ENCODE measurements around the gene PRSS8. TPM values are rescaled to one million over a fixed set of nuclear protein-coding genes. Genes with fewer than 3 reads are reported as not detected.

The PRSS8 gene
- total and polyA plus RNA-seq, 2 donors (not counting 3 experiments of a cell fraction or from before 2014, with no cell fraction given), result 0.12 TPM; not detected in 1

GRCh38 chr16:31130899-31131298, 4.6 kb downstream of the PRSS8 start:
- no TSS peak for BruUV-seq (replicated peaks)
- Histone ChIP-seq H4K20me1 (replicated peaks; ENCODE audit: control insufficient read depth, extremely low read depth, insufficient read depth, low read length) (no peaks in the 10 kb centered on the region), H3K36me3 (ENCODE audit: control insufficient read depth in 2 of 2, extremely low read depth in 1 of 2, insufficient read depth in 2 of 2, low read length in 2 of 2) (peaks cover 0 to 11% of the 10 kb centered on the region in 2 experiments), H3K9ac (replicated peaks; ENCODE audit: extremely low read depth, insufficient read depth, low read length) (no peak overlapping the region), H3K79me2 (ENCODE audit: control insufficient read depth, insufficient read depth, low read length) (no peaks in the 10 kb centered on the region), H3K27ac (ENCODE audit: insufficient read depth, low read depth, low read length) (no peak overlapping the region), H3K27me3 (ENCODE audit: control insufficient read depth in 2 of 2, insufficient read depth in 2 of 2, low read length in 2 of 2) (no peaks in the 10 kb centered on the region), H3K4me1 (ENCODE audit: control insufficient read depth, extremely low read depth, insufficient read depth, low read length) (no peaks in the 10 kb centered on the region), H3K9me1 (replicated peaks; ENCODE audit: control insufficient read depth, extremely low read depth, insufficient read depth, low read length) (no peaks in the 10 kb centered on the region), H3K4me2 (ENCODE audit: insufficient read depth, low read length) (no peak overlapping the region), H2AFZ (ENCODE audit: low read depth, low read length) (no peak overlapping the region), H3K4me3 (replicated peaks in 1 of 3; ENCODE audit: insufficient read depth in 1 of 3, low read depth in 1 of 3, low read length in 3 of 3) (no peak overlapping the region), H3K9me3 (replicated peaks; ENCODE audit: control insufficient read depth, insufficient read depth, low read length) (no peaks in the 10 kb centered on the region)
- FAIRE-seq (no peak), DNase-seq (ENCODE audit: low read depth, low spot score) (no peak)
- ChIA-PET POLR2A (no interaction called here), CTCF (interaction anchor here (1.4 to 2.4 kb wide), 3 partner anchors 11 to 13 kb away, joined by 5 to 13 read pairs (median 8); no protein-coding TSS in a partner anchor)
- dilution Hi-C loops (cut with MboI; ENCODE audit: extremely low pct_ligation_motif_present, low sequenced_read_pairs) (no loop called here), intact Hi-C loops (cut with micrococcal nuclease) (no loop called here)
- no peak for TF ChIP-seq MYC (IDR thresholded peaks at IDR 0.05; ENCODE audit: low read depth, low read length)
- TF ChIP-seq EZH2 (IDR thresholded peaks at IDR 0.05; ENCODE audit: borderline replicate concordance, low read depth, low read length, severe bottlenecking), result no peak
- no peak for TF ChIP-seq POLR2A (IDR thresholded peaks at IDR 0.05; ENCODE audit: low read depth, low read length)
- TF ChIP-seq JUN (IDR thresholded peaks at IDR 0.05; ENCODE audit: borderline replicate concordance, insufficient read depth, insufficient read length, low read depth), result no peak
- TF ChIP-seq CTCF (IDR thresholded peaks at IDR 0.05; ENCODE audit: extremely low read depth in 1 of 2, insufficient read depth in 1 of 2, low read depth in 1 of 2, low read length in 2 of 2), result no peak
- TF ChIP-seq POLR2AphosphoS5 (IDR thresholded peaks at IDR 0.05; ENCODE audit: insufficient read depth, low read depth, low read length), result no peak

Measured in endothelial cell of umbilical vein (primary cell).